CD4-positive, alpha-beta T cell treated with Interleukin-4 for 1 hour (primary cell): ENCODE data around the gene RSPH9.

ENCODE experiments used
- DNase-seq, 2 donors: peaks; one replicate each; pipeline ENCODE4 v3.0.0-alpha.2; 2020 to 2022

Gene RSPH9

DNA sequence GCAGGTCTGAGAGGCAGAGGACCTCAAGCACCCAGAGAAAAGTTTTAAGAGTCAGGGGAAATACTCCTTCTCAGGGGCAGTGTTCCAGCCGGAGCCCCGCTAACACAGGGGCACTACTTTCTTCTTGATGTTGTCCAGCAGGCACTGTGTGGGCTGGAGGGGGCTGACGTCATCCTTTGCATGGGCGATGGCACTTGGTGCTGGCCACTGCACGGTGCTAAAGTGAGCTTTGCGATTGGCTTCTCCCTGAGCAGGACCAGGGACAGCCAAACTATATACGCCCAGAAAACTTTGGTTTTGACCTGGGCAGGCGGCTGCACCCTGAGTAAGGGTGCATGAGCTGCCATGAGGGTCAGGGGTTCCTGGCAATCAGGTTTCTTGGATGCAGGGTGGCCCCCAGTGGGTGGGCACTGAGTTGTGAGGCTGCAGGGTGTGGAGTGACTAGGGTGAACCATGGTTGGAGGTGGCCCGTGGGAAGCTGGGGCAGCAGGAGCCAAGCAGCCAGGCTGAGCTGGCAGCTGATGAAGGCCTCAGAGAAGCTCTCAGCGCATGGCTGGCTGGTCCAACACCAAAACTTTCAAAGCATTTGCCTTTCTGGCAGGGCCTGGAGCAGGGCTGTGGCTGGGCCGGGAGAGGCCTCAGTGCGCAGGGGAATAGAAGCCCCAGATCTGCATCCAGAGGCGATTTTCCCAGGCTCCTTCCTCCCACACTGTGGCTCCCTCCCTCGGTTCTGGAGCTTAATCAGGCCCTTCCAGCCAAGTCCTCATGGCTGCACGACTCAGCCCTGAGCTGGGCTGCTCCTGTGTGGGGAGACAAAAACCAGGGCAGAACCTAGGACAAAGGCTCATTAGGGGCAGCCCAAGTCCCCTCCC is 24.4 kb downstream of the RSPH9 start:
- DNase-seq, result no peak

DNA sequence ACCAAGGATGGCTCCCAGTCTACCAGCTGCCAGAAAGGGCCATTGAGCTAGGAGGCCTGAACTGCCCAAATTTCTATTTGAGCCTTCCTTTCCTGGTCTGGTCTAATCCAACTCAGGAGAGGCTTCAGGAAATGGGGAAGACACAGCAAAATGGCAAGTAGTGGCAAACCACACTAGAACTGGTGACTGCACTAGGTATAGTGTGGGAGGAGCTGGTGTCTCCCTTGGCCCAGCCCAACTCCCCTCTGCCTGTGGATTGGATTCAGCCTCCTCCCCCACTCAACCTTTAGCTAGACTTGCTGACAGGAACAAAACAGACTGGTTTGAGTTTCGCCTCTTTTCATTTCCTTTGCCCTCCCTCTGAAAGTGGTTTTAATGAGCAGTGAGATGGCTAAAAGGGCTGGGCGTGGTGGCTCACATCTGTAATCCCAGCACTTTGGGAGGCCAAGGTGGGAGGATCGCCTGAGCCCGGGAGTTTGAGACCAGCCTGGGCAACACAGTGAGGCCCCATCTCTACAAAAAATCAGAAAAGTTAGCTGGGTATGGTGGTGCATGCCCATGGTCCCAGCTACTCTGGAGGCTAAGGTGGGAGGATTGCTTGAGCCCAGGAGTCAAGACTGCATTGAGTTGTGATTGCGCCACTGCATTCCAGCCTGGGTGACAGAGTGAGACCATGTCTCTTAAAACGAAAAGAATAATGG is 25.2 kb downstream of the RSPH9 start:
- DNase-seq, result no peak

DNA sequence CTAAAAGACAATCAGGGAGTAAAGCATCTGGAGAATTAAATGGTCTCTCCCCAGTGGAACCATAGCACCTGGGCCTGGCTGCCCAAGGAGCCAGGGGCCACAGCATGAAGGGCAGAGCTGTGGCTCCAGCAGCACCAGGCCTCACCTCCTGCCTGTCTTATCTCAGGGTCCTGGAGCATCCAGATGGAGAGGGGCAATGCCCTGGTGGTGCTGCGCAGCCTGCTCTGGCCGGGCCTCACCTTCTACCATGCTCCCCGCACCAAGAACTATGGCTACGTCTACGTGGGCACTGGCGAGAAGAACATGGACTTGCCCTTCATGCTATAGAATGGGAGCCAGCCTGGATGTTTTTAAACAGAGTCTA is 25.8 kb downstream of the RSPH9 start:
- DNase-seq, result no peak

DNA sequence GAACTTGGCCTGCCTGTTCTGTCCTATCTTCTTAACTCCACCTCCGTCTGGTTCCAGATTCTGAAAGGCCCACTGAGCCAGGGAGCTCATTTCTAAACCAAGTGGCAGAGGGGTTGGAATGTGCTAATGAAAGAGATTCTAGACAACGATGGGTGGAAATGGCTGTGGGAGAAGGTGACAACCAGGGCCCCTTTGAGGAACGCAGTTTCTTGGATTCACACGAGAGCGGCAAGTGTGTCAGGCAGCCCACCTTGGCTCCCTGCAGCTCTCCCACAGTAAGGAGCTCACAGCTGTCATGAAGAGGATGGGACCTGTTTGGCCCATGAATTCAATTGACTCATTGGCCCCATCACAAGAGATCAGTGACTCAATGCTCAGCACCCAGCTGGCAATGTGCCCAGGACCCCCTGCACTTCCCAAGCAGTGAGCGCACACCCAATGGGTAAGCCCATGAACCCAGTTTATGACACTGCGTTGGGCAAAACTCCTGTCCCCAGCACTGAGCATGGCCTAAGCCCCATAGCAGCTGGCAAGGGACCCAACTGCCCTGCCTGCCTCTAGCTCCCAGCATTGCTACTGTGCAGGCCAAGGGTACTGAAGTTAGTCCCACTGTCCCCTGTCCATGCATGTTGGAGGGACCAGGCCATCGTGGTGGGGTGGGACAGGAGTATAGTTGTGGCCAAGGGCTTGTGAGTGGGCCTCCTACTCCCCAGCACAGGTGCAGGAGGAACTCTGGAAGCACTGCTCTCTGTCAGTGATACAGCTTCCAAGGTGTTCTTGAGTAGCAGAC is 26.4 kb downstream of the RSPH9 start:
- no peak for DNase-seq

DNA sequence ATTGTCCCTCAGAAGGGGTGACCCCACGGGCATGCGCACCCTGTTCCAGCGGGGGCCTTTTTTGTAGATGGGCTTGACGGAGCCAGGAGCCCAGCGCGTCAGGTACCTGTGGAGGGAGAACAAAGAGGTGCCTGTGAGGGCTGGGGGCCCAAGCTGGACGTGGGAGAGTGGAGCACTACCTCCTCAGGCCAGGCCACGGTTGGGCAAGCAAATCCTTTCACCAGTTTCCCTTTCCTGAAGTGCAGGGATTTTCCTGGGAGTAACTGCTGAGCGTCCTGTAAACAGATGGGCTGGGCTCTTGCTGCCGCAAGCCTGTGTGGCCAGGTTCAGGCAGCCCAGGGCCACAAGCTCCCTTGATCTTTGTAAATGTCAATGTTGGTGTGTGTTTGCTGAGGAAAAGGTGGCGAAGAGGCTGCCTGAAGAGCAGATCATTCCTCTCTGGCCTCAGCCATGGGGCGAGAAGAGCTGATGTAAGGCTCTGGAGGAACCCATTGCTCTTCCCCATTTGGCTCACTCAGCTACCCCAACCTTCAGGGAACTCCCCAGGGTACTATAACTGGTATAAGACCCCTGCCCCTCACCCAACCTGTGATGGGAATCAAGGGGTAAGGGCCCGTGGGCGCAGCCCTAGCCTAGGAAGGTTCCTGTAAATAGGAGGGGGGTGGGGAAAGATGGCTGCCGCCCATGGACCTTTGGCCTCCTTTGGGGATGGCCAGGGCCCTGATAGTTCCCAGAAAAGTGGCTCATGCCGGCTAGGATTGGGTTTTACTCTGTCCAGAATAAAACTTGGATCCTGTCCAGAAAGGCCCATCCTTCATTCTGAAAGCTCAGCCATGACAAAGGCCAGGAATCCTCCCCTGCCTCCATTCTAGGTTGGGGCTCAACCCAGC is 27.2 kb downstream of the RSPH9 start:
- no peak for DNase-seq

DNA sequence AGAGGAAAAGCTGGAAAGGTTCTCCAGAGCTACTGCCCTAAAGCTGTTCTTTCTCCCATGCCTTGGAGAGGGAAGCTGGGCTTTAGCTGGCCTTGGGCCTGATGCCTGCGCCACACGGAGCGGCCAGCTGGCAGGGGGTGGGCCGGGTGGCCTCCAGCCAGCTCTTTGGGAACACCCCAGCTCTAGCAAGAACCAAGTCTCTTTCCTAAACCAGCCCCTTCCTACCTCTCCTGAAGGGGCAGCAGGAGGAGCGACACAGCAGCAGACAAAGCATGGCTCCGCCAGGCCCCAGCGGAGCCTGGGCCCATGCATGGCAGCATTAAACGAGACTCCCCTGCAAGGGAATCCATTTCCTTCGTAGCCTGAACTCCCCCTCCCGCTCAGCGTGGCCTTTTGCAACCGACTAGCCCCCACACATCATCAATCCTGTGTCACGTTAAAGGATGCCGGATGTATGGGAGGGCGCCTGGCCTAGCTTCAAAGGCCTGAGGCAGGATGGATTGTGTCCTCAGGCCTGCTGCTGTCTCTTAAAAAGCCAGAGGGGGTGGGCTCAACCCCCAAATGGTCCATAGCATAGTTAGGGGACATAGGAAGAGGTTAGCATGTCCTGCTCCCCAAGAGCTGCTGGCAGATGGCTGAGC is 28.7 kb downstream of the RSPH9 start:
- no peak for DNase-seq

DNA sequence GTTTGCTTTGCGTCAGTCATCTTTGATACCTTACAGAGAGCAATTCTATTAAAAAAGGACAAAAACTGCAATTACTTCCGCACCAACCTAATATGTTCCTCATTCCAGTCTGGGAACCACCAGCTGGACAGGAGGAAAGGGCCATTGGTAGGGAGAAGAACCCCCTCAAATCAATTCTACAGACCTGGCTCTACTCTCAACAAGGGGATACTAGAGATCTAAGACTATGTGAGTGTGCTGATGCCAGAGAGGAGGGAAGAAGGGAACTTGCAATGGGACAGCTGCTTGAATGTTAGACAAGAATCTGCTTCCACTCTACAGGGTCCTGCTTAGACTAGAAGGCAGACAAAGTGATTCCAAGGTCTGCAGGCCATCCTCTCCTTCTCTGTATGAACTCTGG is 29.5 kb downstream of the RSPH9 start:
- no peak for DNase-seq

DNA sequence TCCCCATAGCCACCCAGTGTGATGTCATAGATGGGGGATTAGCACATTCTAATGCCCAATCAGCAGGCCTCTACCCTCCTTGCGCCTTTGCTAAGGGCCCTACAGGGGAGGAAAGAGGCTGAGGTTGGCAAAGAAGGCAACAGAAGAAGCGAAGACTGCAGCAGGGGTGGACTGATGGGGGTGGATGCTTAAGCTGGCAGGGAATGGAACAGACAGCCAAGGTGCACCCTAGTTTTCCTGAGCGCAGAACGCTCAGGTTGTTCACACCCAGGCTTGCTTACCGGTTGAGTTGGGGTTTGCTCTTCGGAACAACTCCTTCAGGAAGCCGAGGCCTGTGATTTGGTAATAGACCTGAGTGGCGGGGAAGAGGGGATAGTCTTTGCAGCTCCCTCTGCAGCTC is 30.1 kb downstream of the RSPH9 start:
- DNase-seq, result no peak

DNA sequence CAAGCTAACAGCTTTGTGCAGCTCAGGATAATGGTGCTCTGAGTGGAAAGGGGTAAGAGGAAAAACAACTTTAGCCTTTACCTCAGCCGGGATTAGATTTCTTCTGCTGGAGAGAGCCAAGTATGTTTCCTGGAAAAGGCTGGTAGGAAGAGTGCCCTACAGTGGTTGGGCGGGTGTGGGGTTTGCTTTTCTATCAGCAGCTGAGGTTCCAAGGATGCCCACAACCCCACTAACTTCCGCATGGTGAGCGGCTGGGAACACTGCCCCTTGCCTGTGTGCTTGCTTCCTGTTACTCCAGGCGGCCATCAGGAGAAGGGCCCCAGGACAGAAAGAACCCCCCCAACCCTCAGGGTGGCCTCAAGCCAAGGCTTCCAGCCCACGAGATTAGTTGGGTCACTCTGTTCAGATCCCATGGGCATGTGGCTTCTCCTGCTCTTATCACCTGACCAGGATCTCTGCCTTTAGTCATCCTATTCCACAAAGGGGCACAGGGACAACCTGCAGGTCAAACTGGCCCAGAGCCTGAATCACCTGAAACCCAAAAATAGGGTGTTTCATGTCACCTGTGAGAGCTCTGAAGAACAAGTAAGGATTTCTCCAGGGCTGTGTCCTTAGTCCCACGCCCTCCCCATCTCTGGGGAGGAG is 32.2 kb downstream of the RSPH9 start:
- no peak for DNase-seq

DNA sequence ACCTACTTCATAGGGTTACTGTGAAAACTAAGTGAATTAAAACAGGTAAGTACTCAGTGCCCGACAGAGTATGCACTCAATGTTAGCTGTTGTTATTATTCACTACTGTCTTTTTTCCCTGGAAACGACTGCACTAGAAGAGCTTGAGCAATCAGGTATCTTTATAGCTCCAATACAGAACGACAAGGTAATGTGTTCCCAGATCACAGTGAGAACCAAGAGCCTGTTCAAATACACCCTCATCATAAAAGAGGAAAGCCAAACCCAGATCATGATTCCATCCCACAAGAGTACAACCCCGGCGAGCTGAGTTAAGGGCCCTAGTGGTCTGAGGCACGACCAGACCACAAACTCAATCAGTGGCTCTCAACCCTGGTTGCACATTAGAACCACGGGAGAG is 32.9 kb downstream of the RSPH9 start:
- no peak for DNase-seq

DNA sequence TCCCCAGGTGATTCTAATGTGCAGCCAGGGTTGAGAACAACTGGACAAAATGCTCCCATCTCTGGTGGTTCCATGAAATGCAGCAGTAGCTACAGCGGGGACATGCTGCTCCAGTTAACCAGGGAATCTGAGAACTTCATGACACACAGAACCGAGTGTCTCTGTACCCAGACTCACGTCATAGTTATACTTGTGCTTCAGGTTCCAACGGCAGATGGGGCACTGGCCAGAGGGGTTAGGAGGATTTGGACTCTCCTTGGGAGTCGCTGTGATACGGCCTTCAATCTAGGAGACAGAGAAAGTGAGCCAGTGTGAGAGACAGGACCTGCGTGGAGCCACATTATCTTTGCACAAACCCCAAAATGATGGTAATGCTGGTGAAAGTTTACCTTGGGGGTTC is 33.5 kb downstream of the RSPH9 start:
- DNase-seq, result no peak

DNA sequence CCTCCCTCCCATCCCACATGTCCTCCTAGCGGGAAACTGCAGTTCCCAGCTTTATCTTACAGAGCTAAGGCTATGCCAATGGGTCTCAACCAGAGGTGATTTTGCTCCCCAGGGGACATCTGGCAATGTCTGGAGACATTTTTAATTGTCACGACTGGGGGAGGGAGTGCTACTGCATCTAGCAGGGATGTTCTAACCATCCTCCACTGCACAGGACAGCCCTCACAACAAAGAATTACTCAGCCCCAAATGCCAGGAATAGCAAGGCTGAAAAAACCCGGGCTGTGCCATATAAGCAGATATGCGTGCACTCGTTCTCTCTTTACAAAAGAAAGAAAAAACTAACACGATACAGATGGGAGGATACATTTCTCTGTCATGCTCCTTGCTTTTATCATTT is 34.2 kb downstream of the RSPH9 start:
- no peak for DNase-seq

DNA sequence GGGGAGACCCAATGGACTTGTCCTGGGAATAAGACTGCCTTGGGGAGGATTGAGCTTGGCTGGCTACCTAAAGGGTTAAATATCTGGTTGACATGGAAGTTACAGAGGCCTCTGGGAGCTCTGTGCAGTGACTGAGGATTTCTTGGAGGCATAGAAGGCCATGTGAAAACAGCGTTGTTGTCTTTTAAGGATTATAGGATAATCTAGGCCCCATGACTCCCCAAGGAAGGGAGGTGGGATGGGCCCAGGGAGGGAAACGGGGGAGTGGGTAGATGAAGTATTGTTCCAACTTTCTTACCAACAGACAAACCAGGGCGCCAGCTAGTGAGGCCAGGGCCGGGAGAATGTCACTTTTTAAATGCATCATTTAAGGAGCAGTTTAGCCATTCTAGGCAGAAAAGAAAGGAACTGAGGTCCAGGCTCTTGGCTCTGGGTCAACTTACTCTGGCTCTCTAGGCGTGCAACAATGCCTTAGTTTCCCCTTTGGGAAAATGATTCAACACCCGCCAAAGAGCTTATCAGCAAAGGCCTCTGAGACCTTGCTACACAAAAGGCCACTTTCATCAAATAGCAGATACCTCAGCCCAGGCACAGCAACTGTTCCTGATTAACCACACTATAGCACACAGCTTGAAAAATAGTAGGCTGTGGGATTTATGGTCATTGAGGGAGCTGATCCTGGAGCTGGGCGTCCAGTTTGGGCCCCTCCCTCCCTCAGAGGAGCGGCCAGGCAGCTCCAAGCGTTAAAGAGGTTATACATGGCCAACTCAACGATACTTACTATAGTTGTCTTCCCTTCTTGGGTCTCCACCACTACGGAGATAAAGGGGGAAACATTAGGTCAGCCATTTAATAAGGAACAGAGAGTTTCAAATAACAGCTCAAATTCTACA is 35.7 kb downstream of the RSPH9 start:
- DNase-seq, result no peak

DNA sequence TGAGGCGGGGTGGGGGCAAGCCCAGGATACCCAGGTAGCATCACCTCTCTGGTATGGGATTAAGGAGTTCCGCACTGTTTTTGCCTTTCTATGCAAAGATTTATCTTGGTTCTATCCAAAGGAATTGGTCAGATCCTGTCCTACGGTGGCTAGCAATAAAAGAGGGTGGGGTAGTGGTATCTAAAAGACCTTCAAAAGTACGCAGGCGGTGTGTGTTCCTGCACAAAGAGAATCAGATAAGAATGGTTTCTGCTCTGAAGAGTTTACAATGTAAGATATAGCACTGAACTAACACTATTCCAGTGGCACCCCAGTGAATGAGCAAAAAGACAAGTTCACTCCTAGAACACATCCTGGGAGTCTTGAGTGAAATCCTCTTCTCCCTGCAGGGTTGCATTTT is 36.5 kb downstream of the RSPH9 start:
- DNase-seq, result no peak

DNA sequence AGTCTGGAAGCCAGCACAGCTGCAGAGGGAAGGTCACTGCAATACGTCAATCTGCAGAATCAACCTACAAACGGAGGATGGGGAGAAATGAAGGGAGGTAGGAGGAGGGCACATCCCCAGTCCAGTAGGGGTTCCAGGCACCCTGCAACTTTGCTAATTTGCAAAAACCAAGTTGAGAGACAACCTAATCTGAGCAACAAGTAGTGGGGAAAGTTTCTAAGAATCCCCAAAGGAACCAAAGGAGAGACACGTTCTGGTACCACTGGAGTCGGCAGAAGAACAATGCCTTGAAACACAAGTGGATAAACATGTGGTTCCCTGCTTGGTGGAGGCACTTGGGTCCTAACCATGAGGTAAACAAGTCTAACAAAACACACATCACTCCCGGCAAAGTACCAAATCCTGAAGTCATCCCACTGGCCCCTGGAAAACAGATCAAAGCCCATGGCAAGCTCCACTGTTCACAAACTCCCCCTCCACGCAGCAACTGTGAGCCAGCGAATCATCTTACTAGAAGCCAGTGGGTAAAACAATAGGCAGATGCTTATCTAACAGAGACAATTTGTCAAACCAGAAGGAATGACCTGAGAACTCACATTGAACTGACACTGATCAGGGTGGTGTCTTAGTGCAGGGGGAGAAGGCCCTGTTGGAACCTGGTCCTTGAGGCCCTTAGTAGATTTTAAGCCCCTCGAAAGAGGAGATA is 38.0 kb downstream of the RSPH9 start:
- DNase-seq, result no peak

DNA sequence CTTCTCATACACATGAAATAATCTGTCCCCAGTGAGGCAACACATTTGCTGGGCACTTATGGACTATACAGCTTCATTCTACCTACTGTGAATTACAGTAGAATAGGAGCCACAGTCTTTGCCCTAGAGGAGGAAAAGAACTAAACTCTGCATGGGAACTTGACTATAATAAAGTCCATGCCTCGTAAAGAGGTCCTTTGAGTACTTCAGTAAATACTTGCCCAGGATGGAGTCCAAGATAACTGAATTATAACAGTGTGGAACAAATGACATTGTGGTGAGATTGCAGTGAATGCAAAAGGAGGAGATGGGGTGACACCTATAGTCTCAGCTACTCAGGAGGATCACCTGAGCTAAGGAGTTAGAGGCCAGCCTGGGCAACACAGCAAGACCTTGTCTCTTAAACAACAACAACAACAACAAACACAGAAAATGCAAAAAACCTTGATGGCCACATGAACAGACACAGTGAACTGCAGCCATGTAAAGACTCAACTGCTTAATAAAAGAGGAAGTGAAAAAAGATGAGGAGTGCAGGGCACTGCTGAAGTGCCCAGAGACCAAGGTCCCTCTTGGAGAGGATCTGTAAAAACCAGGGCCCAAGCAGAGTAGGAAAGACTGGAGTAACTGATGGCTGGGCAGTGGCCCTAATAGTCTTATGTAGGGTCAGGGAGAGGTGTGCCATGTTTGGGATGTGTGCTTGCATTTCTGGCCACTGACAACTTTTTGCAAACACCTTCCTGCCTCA is 39.0 kb downstream of the RSPH9 start:
- no peak for DNase-seq

DNA sequence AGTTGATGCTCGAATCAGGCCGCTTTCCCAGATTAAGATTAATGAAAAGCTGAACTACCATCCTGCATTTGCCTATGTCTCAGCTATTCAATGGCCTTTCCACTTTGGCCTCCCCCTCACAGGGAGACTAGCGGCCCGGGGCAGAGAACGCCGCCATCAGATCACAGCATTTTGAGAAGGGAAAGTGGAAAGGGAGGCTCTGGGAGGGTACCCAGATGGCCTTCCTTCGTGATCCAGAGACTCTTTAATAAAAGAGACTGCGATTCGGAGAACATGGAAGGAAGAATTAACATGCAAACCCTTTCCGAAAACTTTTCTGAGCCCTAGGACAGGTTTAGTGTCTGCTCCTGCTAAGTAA is 42.2 kb downstream of the RSPH9 start:
- no peak for DNase-seq

DNA sequence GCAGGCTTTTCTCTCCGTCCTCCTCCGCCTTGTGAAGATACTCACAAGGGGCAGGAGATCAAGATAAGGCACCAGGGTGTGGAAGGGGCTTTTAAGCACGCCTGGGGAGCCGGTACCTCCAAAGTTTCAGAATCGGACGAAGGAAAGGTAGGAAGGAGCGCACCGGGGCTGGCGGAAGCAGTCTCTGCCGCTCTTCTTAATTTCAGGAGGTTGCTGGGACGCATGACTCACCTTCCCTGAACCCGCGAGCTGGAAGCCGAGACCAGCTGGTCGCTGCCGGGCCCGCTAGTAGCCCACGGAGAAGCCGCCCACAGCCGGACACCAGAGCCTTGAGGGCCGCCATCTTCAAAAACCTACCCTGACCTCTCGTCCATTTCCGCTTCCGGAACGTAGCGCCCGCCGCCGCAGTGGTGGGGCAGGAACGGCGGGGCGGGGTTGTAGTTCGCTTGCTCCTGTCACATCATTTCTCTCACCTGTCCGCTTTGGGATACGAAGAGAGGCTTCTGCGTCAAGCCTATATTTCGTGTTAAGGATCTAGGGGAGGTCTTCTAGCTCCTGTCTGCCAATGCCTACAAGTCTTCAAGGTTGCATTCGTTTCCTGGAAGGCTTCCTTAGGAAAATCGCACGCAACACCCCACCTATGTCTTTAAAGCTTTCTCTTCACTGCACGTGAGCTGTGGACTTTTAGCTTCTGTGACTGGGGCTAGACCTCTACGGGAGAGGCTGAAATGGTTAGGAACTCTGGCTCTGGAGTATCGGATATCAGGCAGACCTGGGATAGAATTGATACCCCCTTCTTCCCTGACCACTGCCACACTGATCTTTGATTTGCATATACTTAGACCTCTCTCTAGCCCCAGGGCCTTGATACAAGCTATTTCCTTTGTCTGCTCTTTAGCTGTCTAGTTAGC is 42.9 kb downstream of the RSPH9 start, which contains the start of gene MRPS18A:
Gene MRPS18A, minus strand, starts transcription at position 355 of the 911 bp plus-strand sequence. Its CDS starts 12 bp downstream, at position 343.
- peak; percentile 77 to 79 for DNase-seq
